Fibroblast of the aortic adventitia (primary cell): ENCODE data around the gene TRAPPC2B. TPM values are rescaled to one million over a fixed set of nuclear protein-coding genes. Genes with fewer than 3 reads are reported as not detected.

ENCODE experiments used
- DNase-seq: peaks from one replicate; pipeline ENCODE4 v3.0.0-alpha.2; 2010; ENCODE audit warnings: low read depth
- H3K4me3 ChIP-seq: 2 replicates; pipeline ENCODE4 v1.5.1; 2011; ENCODE audit warnings: low read depth, mild to moderate bottlenecking, control low read depth, low read length, moderate library complexity
- total RNA-seq: library from RNA; depleted of rRNA; stranded (reverse); fragments of >200 nt; gene quantifications from 2 replicates; pipeline ENCODE4 v1.2.3, GENCODE V29; 2012; ENCODE audit warnings: low replicate concordance
- TF ChIP-seq, protein P1 (sequence below): IDR thresholded peaks from 2 replicates; pipeline ENCODE4 v1.5.1; 2011; ENCODE audit warnings: mild to moderate bottlenecking, low read length, control low read depth, inconsistent platforms; ENCODE audit not compliant: insufficient read depth

The TRAPPC2B gene
- total RNA-seq, 1 donor, result 11.7 TPM

DNA sequence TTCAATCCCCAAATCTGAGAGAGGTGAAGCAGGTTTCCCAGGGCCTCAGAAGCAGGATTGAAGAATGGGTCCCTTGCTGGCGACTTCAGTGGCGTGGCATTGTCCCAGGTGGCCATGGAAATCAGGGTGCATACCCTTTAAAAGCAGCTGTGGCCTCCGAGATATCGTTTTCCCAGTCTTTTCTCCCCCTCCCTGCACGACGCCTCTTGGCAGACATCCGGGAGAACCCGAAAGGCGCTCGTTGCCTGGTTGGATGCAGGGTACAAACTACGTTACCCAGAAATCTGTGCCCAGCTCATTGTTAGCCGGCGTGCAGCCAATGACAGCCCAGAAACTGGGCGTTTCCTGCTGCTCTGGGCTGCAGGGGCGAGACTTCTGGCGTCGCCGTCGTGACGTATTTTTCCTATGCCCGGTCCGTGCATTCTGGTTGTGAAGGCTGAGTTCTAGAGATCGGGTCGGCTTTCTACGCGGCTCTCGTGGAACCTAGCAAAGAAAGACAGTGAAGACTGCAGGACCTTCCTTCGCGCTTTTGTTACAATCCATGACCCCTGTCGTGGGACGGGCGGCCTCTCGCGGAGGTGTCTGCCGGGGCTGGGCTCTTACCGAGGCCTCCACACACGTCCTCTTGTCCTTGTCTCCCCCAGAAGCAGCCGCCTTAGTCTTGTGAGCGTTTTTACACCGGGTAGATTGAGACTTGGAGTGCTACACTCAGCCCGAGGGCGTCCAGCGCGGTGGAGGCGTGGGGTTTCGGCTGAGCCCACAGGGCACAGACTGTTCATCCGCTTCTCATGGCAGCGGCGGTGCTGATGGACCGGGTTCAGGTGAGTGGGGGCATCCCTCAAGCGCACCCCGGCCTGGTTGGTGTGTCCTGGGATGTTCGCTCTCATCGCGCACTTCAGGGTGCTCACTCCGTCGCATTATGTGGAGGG is 12.2 kb upstream of the TRAPPC2B start, which contains the start of gene ZNF304:
TSS of gene ZNF304 (plus strand) at position 395 of the 929 bp plus-strand sequence. CDS start at position 789, 394 bp downstream.
- peak; percentile 95 for DNase-seq
- TF ChIP-seq, protein P1, sequence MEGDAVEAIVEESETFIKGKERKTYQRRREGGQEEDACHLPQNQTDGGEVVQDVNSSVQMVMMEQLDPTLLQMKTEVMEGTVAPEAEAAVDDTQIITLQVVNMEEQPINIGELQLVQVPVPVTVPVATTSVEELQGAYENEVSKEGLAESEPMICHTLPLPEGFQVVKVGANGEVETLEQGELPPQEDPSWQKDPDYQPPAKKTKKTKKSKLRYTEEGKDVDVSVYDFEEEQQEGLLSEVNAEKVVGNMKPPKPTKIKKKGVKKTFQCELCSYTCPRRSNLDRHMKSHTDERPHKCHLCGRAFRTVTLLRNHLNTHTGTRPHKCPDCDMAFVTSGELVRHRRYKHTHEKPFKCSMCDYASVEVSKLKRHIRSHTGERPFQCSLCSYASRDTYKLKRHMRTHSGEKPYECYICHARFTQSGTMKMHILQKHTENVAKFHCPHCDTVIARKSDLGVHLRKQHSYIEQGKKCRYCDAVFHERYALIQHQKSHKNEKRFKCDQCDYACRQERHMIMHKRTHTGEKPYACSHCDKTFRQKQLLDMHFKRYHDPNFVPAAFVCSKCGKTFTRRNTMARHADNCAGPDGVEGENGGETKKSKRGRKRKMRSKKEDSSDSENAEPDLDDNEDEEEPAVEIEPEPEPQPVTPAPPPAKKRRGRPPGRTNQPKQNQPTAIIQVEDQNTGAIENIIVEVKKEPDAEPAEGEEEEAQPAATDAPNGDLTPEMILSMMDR, result no peak
- H3K4me3 ChIP-seq, result peak within 1 kb of the TSS; percentile 100

DNA sequence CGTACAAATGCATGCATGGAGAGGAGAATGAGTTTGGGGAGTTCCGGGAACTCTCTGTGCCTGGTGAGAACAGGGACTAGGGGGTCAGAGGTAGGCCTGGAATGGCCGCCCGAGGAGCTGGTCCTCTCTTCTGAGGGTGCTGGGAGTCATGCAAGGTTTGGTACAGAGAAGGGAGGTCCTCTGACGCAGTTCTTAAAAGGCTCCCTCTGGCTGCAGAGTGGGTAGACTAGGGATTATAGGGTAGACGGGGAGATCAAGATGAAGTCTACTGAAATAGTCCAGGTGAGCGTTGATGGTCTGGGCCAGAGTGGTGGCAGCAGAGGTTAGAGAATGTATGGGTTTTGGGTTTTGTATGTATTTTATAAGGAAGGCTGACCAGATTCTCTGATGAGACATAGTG is 11.5 kb upstream of the TRAPPC2B start:
- DNase-seq, result peak; percentile 2
- TF ChIP-seq, protein P1, result no peak
- H3K4me3 ChIP-seq, result peak overlapping the region; percentile 100

DNA sequence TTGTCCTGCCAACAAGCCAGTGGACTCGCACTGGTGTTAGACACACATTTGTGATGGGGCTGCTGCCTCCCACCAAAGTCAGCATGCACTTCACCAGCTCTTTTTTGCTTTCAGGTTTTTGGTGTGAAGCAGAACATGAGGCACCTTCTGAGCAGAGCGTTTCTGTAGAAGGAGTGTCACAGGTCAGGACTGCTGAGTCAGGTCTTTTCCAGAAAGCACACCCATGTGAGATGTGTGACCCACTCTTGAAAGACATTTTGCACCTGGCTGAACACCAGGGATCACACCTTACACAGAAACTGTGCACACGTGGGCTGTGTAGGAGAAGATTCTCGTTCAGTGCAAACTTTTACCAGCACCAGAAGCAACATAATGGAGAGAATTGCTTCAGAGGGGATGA is 7.4 kb upstream of the TRAPPC2B start:
- no peak for DNase-seq
- TF ChIP-seq, protein P1, result no peak
- H3K4me3 ChIP-seq, result no peak overlapping the region

DNA sequence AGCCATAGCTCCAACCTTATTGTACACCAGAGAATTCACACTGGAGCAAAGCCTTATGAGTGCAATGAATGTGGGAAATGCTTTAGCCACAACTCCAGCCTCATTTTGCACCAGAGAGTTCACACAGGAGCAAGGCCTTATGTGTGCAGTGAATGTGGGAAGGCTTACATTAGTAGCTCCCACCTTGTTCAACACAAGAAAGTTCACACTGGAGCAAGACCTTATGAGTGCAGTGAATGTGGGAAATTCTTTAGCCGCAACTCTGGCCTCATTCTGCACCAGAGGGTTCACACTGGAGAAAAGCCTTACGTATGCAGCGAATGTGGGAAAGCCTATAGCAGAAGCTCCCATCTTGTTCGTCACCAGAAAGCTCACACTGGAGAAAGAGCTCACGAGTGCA is 5.9 kb upstream of the TRAPPC2B start:
- DNase-seq, result no peak
- TF ChIP-seq, protein P1, result no peak
- no peak overlapping the region for H3K4me3 ChIP-seq

DNA sequence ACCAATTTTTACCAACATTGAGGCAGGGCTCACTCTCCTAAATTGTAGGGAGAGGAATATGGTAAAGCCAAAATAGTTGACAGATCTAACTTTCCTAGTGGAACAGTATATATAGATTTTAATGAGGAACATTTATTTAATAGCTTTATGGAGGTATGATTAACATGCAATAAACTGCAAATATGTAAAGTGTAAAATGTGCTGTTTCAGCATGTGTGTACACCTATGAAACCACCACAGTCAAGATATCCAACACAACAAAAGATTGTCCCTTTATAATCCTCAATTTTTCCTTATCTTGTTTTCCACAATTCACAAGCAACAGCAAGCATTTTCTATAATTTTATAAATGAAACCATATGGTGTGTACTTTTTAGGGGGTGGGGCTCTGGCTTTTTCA is 4.1 kb upstream of the TRAPPC2B start:
- no peak overlapping the region for H3K4me3 ChIP-seq
- DNase-seq, result no peak
- TF ChIP-seq, protein P1, result no peak

DNA sequence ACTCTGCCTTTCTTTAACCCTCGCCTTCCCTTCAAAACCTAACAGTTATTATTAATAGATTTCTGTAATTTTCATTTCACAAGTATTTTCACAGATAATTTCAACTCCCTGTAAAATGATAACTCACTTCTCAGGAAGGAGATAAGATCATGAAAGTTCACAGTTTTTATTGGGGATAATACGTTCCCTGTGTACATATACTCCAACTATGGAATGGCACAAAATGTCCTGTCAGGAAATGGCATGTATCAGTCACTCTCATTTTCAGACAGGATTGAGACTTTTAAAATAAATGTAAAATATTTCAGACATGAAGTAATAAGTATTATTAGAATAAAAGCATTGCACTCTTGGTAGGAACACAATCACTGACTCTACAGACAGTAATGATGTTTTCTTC is 932 bp upstream of the TRAPPC2B start:
- DNase-seq, result no peak

More for the DNA sequence above, 932 bp upstream of the TRAPPC2B start:
- H3K4me3 ChIP-seq, result peak overlapping the region; percentile 66
- TF ChIP-seq, protein P1, result no peak
